SIG-M5 treated with dmso at 0.1 percent for 504 hours (cell line): ENCODE data around the gene WIPF2.

Source experiments
- DNase-seq: peaks from one replicate; lab custom pipeline; 2025; ENCODE audit not compliant: unreplicated experiment; lab: John Stamatoyannopoulos, UW

The WIPF2 gene

DNA sequence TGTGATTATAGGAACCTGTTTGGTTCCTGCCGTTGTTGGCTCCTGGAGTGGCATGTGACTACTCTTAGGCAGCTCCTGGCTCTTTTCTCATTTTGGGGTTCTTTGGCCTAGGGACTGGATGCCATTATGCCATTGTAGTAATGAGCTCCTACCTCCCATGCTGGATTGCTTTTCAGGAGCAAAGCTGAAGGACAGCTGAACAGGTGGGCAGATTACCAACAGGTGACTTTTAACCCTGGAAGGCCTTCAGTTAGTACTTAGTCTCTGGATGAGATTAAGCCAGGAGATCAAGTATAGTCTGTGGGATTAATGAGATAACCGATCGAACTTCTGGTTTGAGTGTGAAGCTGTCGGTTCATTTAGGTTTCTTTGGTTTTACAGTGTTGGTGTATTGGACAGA lies 25.2 kb downstream of the WIPF2 start:
- DNase-seq, result no peak

DNA sequence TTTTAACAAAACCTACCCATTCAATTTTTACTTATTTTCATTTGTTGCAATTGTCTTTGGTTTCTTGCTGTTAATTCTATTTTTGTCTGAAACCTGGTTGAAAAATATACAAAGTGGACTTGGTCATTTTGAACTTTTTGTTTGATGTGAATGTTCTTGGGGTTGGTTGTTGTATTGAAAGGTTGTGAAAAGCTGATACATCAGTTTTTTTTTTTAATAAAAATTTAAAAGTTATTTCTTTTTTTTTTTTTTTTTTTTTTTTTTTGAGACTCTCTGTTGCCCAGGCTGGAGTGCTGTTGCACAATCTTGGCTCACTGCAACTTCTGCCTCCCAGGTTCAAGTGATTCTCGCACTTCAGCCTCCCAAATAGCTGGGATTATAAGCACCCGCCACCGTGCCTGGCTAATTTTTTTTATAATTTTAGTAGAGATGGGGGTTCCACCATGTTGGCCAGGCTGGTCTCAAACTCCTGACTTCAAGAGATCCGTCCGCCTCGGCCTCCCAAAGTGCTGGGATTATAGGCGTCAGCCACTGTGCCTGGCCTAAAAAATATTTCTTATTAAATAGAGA lies 28.9 kb downstream of the WIPF2 start:
- DNase-seq, result no peak

DNA sequence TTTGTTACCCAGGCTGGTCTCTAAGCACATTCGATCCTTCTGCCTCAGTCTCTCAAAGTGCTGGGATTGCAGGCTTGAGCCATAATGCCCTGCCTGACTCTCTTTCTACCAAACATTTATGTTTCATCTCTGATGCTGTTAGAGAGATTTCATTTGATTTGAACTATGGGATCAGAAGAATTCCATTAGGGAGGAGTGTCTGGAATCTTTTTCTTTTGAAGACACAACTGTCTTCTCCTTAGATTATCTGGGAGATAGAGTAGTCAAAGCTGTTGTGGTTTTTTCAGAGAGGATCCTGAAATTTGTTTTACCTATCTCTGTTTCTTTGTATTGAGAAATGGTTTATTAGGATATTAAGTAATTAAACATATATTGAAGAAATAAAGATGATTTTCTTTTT lies 29.4 kb downstream of the WIPF2 start:
- no peak for DNase-seq

DNA sequence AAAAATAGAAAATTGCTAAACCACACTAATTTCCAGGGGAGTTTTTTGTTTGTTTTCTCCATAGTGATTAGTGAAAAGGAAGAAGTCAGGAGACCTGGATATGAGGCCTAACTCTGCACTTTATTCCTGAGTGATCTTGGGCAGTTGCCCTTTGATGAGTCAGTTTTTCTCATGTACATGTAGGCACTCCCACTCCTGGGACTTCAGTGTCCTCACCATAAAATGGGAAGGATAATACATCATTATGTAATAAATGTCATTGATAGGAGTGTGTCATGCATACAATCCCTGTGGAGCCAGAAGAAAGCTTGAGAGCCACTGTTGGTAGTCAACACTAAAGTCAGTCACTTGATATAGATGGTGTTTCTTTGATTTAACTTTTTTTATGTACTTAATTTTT lies 32.5 kb downstream of the WIPF2 start:
- DNase-seq, result no peak

DNA sequence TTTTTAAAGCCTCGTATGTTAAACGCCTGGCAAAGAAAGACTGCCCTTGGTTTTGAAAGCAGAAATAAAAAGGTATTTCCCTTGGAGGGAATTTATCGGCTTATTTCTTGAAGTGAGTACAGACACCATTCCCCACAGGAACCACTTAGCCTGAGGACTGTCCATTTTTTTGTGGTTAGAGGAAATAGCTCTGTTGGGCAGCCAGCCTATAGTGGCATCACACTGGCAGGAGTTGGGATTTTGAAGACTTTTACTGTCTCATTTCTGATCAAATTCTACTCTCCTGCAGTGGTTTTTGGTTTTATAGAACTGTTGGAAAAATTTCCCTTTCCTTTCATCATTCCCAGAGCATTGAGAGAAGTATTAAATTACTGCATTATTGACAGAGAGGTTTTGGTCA lies 34.5 kb downstream of the WIPF2 start:
- no peak for DNase-seq

- DNase-seq, result no peak
Measured at GRCh38 chr17:40259505-40259904, 40.4 kb downstream of the WIPF2 start.

DNA sequence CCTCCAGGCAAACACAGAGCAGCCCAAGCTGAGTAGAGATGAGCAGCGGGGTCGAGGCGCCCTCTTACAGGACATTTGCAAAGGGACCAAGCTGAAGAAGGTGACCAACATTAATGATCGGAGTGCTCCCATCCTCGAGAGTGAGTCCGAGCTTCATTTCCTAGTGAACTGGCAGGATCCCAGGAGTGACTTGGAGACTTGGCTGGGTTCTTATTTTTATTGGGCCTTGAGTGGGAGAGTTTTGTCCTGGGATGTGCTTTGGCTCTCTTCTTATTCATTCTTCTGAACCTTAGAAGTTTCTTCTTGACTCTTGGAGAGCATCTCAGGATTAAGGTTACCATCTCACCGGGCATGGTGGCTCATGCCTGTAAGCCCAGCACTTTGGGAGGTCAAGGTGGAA lies 41.4 kb downstream of the WIPF2 start:
- DNase-seq, result no peak

- DNase-seq, result no peak
Measured at GRCh38 chr17:40264458-40265185, 45.5 kb downstream of the WIPF2 start.

DNA sequence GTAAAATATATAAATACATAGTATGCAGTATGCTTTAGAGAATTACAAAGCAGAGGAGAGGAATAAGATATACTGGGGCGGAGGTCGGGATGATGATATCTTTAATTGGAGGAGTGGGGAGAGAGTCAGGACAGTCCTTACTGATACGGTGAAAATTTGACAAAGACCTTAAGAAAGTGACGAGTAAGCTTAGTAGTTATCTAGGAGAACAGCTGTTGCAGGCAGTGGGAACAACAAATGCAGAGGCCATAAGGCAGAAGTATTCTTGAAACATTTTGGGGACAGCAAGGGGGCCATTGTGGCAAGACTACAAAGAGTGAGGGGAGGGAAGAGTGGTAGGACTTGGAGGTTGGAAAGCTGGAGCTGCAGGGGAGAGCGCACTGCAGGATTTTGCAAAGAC lies 46.2 kb downstream of the WIPF2 start:
- DNase-seq, result no peak

DNA sequence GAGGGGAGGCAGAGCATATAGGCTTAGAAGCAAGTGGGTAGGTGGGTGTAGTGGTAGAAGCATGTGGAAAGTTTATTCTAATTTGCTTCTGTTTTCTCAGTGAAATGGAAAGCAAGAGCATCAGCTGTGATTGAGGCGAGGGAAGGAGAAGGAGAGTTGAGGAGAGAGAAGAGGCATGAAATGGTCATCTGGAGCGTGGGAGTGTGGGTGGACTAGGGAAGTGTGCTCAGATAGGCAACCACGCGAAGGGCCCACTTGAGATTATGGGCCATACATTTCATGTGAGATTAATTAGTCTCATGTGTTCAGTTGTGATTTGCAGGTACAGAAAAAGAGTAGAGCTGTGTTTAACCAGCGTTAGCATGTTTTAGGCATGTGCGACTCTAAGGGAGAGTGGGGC lies 47.8 kb downstream of the WIPF2 start:
- DNase-seq, result no peak

DNA sequence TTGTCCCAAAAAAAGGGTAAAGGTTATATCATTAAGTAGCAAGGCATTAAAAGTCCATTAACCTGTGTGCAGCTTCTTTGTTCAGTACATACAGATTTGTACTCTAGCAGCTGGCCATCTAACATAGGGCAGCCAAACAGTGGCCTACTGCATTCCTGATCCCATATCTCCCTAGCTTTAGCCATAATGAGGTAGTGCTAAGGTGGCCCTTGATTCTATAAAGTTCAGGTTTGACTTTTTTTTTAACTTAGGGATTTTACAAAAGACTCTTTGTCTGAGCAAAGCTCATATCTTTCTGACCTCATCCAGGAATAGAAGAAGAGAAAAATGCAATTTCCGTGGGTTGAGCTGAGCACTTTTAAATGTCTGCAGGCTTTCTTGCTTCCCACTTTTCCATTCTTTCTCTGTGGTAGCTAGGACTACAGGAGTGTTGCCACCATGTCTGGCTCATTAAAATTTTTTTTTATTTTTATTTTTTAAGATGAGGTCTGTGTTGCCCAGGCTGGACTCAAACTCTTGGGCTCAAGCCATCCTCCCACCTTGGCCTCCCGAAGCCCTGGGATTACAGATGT lies 49.1 kb downstream of the WIPF2 start:
- no peak for DNase-seq

- no peak for DNase-seq
Measured at GRCh38 chr17:40278414-40278813, 59.3 kb downstream of the WIPF2 start.

- DNase-seq, result no peak
Measured at GRCh38 chr17:40279402-40279801, 60.3 kb downstream of the WIPF2 start.

- no peak for DNase-seq
Measured at GRCh38 chr17:40281663-40282062, 62.6 kb downstream of the WIPF2 start.

GRCh38 chr17:40283662-40284061 lies 64.6 kb downstream of the WIPF2 start:
- no peak for DNase-seq

DNA sequence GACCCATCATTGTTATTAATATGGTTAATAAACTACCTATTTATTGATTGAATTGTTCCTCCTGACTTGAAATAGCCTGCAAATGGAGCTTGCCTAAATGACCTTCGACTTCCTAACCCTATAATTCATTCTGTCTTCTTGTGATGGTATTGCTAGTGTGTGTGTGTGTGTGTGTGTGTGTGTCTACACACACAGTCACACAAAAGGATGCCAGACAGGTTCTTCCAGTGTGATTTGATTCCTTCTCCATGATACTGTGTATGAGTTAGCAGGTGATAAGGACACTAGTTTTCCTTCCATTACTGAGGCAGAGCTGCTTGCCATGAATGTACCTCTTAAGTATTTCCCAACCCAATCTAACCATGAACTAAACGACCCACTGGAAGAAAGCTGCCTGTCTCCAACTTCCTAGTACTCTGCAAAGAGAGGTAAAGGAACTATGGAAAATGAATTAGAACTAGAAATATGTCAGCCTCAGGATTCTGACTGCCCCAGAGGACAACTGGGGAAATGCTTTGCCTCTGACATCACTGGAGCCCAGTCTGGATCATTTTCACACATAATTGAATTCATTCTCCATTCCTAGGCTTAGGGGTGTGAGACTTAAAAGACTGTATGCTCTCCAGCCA lies 65.1 kb downstream of the WIPF2 start:
- no peak for DNase-seq

DNA sequence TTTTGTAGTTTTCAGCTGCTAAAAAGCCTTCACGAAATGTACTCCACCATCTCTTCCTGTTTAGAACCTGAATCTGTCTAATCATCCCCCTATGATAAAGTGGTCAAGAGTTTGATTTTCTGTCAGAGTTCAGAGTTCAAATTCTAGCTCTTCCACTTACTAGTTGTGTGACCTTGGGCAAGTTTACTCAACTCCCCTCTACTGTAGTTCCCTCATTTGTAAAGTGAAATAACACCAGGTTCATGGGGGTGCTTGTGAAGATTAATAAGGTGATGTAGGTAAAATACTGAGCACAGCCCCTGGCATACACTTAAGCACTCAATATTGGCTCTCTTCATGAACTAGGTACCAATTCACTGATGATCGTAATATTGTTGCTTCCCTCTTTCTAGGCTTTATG lies 67.4 kb downstream of the WIPF2 start:
- DNase-seq, result no peak

DNA sequence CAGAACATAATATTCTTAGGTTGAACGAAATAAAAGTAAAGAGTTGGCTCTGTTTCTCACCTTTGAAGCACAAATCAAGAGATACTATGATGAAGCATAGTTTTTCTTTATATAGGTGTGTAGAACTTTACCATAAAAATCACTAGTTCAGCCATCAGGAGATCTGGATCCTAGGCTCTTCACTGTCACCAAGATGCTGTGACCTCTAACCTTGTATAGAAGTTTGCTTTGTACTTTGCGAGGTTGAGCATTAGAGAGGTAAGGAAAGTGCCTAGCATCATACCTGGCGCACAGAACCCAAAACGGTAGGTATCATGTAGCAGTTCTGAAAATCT lies 68.0 kb downstream of the WIPF2 start:
- DNase-seq, result no peak

GRCh38 chr17:40287494-40288369 lies 68.6 kb downstream of the WIPF2 start, which contains the start of gene CDC6:
Gene CDC6, plus strand, starts transcription at chr17:40287879. Its CDS starts 1,542 bp downstream, at chr17:40289421.
- peak; percentile 100 for DNase-seq

GRCh38 chr17:40290629-40291280 lies 71.7 kb downstream of the WIPF2 start:
- peak; percentile 82 for DNase-seq

- no peak for DNase-seq
Measured at GRCh38 chr17:40291281-40291664, 72.2 kb downstream of the WIPF2 start.
